ENCODE data around the gene TEX264. TPM values are rescaled to one million over a fixed set of nuclear protein-coding genes. Genes with fewer than 3 reads are reported as not detected.
A peak's percentile ranks its signal among the peaks of the same experiment; 100 is the strongest.

TEX264 gene
- total RNA-seq, 1 donor from 2014 or later: 43.8 TPM

- Mint-ChIP-seq H3K4me3 (no peak overlapping the region), H3K36me3 (no peaks in the 10 kb centered on the region), H3K9me3 (no peaks in the 10 kb centered on the region), H3K27me3 (peaks cover 32% of the 10 kb centered on the region), H3K27ac (no peak overlapping the region), H3K4me1 (ENCODE audit: unreplicated experiment) (no peaks in the 10 kb centered on the region)
- DNase-seq (ENCODE audit: extremely low spot score, unreplicated experiment): no peak
- TF ChIP-seq, protein P1, sequence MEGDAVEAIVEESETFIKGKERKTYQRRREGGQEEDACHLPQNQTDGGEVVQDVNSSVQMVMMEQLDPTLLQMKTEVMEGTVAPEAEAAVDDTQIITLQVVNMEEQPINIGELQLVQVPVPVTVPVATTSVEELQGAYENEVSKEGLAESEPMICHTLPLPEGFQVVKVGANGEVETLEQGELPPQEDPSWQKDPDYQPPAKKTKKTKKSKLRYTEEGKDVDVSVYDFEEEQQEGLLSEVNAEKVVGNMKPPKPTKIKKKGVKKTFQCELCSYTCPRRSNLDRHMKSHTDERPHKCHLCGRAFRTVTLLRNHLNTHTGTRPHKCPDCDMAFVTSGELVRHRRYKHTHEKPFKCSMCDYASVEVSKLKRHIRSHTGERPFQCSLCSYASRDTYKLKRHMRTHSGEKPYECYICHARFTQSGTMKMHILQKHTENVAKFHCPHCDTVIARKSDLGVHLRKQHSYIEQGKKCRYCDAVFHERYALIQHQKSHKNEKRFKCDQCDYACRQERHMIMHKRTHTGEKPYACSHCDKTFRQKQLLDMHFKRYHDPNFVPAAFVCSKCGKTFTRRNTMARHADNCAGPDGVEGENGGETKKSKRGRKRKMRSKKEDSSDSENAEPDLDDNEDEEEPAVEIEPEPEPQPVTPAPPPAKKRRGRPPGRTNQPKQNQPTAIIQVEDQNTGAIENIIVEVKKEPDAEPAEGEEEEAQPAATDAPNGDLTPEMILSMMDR (conservative IDR thresholded peaks at IDR 0.05): no peak
Measured at GRCh38 chr3:51711352-51712037, 40.4 kb downstream of the TEX264 start.

DNA sequence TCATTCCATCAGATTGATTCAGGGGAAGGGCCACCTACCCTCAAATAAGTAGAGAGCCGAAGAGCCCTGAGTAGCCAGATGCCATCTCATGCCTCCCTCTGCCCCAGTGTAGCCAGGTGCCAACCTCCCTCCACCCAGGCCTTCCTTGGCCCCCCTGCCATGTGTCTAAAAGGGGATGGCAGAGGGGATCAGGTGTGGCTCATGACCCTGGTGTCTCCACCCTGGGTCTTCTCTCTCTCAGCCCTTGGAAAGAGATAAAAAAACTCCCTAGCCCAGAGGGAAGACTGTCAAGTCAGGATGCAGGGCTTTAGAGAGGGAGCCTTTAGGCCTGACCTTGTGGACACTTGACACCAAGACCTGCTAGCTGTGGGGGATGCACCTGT is 41.0 kb downstream of the TEX264 start:
- Mint-ChIP-seq H3K9me3 (no peaks in the 10 kb centered on the region), H3K4me3 (no peak overlapping the region), H3K36me3 (no peaks in the 10 kb centered on the region), H3K27ac (no peak overlapping the region), H3K27me3 (peaks cover 31% of the 10 kb centered on the region), H3K4me1 (ENCODE audit: unreplicated experiment) (no peaks in the 10 kb centered on the region)
- TF ChIP-seq, protein P1 (conservative IDR thresholded peaks at IDR 0.05): no peak
- DNase-seq (ENCODE audit: extremely low spot score, unreplicated experiment): no peak

DNA sequence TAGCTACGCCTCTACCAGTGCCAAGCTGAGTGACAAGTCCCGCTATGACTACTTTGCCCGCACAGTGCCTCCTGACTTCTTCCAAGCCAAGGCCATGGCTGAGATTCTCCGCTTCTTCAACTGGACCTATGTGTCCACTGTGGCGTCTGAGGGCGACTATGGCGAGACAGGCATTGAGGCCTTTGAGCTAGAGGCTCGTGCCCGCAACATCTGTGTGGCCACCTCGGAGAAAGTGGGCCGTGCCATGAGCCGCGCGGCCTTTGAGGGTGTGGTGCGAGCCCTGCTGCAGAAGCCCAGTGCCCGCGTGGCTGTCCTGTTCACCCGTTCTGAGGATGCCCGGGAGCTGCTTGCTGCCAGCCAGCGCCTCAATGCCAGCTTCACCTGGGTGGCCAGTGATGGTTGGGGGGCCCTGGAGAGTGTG is 41.5 kb downstream of the TEX264 start:
- Mint-ChIP-seq H3K9me3 (no peaks in the 10 kb centered on the region), H3K27ac (no peak overlapping the region), H3K4me1 (ENCODE audit: unreplicated experiment) (no peaks in the 10 kb centered on the region), H3K4me3 (no peak overlapping the region), H3K27me3 (peaks cover 28% of the 10 kb centered on the region), H3K36me3 (no peaks in the 10 kb centered on the region)
- TF ChIP-seq, protein P1 (conservative IDR thresholded peaks at IDR 0.05): no peak
- DNase-seq (ENCODE audit: extremely low spot score, unreplicated experiment): no peak

DNA sequence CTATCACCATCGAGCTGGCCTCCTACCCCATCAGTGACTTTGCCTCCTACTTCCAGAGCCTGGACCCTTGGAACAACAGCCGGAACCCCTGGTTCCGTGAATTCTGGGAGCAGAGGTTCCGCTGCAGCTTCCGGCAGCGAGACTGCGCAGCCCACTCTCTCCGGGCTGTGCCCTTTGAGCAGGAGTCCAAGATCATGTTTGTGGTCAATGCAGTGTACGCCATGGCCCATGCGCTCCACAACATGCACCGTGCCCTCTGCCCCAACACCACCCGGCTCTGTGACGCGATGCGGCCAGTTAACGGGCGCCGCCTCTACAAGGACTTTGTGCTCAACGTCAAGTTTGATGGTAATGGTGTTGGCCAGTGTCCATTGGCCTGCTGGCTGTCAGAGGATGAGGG is 41.9 kb downstream of the TEX264 start:
- H3K36me3 Mint-ChIP-seq: no peaks in the 10 kb centered on the region
- no peaks in the 10 kb centered on the region for H3K9me3 Mint-ChIP-seq
- no peak overlapping the region for H3K27ac Mint-ChIP-seq
- TF ChIP-seq, protein P1 (conservative IDR thresholded peaks at IDR 0.05): no peak
- no peak overlapping the region for H3K4me3 Mint-ChIP-seq
- H3K27me3 Mint-ChIP-seq: peaks cover 24% of the 10 kb centered on the region
- no peaks in the 10 kb centered on the region for H3K4me1 Mint-ChIP-seq (ENCODE audit: unreplicated experiment)
- DNase-seq (ENCODE audit: extremely low spot score, unreplicated experiment): peak; percentile 64

DNA sequence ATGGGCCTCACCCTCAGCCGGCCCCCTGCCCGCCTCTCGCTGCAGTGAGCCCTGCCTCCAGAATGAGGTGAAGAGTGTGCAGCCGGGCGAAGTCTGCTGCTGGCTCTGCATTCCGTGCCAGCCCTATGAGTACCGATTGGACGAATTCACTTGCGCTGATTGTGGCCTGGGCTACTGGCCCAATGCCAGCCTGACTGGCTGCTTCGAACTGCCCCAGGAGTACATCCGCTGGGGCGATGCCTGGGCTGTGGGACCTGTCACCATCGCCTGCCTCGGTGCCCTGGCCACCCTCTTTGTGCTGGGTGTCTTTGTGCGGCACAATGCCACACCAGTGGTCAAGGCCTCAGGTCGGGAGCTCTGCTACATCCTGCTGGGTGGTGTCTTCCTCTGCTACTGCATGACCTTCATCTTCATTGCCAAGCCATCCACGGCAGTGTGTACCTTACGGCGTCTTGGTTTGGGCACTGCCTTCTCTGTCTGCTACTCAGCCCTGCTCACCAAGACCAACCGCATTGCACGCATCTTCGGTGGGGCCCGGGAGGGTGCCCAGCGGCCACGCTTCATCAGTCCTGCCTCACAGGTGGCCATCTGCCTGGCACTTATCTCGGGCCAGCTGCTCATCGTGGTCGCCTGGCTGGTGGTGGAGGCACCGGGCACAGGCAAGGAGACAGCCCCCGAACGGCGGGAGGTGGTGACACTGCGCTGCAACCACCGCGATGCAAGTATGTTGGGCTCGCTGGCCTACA is 44.4 kb downstream of the TEX264 start:
- Mint-ChIP-seq H3K36me3 (no peaks in the 10 kb centered on the region), H3K27ac (no peak overlapping the region), H3K9me3 (no peaks in the 10 kb centered on the region), H3K27me3 (peaks cover 11% of the 10 kb centered on the region), H3K4me3 (no peak overlapping the region), H3K4me1 (ENCODE audit: unreplicated experiment) (no peaks in the 10 kb centered on the region)
- peak; percentile 52 for DNase-seq (ENCODE audit: extremely low spot score, unreplicated experiment)
- TF ChIP-seq, protein P1 (conservative IDR thresholded peaks at IDR 0.05): no peak

Measured in type B pancreatic cell (in vitro differentiated cells).